SK-N-MC (cell line): Measurements from ENCODE around the gene CEACAM18.

Experiments used
- FOXP2 ChIP-seq: optimal IDR thresholded peaks from 2 replicates; pipeline ENCODE3; 2011; ENCODE audit warnings: mild to moderate bottlenecking, moderate library complexity; ENCODE audit not compliant: insufficient read depth; ENCODE audit errors: extremely low read length, control extremely low read depth
- POLR2AphosphoS5 ChIP-seq: IDR thresholded peaks from 2 replicates; pipeline ENCODE4 v1.6.1; 2012; ENCODE audit warnings: mild to moderate bottlenecking, low read depth, low read length, borderline replicate concordance

DNA sequence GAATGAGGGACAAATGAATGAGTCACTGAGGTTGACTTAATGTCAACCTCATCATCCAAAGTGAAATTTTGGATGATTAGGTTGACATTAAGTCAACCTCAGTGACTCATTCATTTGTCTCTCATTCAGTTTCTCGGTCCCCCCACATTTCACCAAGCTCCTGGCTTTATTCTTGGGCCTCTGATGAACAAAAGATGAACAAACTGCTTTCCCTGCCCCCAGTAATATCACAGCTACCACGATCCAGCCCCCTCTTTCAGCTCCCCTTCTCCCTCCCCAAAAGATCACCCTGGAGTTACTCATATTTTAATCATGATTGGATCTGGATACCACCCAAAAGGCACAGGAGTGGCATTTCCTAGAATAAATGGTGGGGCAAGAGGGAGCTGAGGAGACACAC, 10.8 kb downstream of the CEACAM18 start:
- TF ChIP-seq FOXP2 (no peak), POLR2AphosphoS5 (no peak)
